HT-29 (cell line): ENCODE measurements around the gene C4BPA. TPM values are rescaled to one million over a fixed set of nuclear protein-coding genes. Genes with fewer than 3 reads are reported as not detected.
A peak's percentile ranks its signal among the peaks of the same experiment; 100 is the strongest.

Experiments
- DNase-seq: peaks from one replicate; pipeline ENCODE4 v3.0.0-alpha.2; 2015; ENCODE audit warnings: low spot score
- total RNA-seq: library from RNA; depleted of rRNA; stranded (reverse); fragments of >200 nt; shearing (Covaris generic); gene quantifications from 2 replicates; pipeline ENCODE4 v1.2.3, GENCODE V29; 2014

C4BPA gene
- total RNA-seq, 1 experiment from 2014 or later: 1.1 TPM

GRCh38 chr1:207115269-207115668, 11.2 kb downstream of the C4BPA start:
- DNase-seq: no peak

GRCh38 chr1:207124389-207124788, 20.4 kb downstream of the C4BPA start:
- no peak for DNase-seq

- no peak for DNase-seq
These were observed 24.4 kb downstream of the C4BPA start for GRCh38 chr1:207128336-207128921.

GRCh38 chr1:207129053-207129452, 25.0 kb downstream of the C4BPA start:
- no peak for DNase-seq

- no peak for DNase-seq
These were observed 26.4 kb downstream of the C4BPA start for GRCh38 chr1:207130252-207131036.

GRCh38 chr1:207131163-207131562, 27.1 kb downstream of the C4BPA start:
- no peak for DNase-seq

GRCh38 chr1:207134581-207134980, 30.5 kb downstream of the C4BPA start:
- no peak for DNase-seq

GRCh38 chr1:207139616-207140015, 35.6 kb downstream of the C4BPA start:
- DNase-seq: no peak

- no peak for DNase-seq
These were observed 36.5 kb downstream of the C4BPA start for GRCh38 chr1:207140536-207140935.

GRCh38 chr1:207145401-207146058, 41.5 kb downstream of the C4BPA start:
- no peak for DNase-seq

- DNase-seq: no peak
These were observed 47.9 kb downstream of the C4BPA start for GRCh38 chr1:207151920-207152319.

- no peak for DNase-seq
These were observed 48.9 kb downstream of the C4BPA start for GRCh38 chr1:207152792-207153468.

- no peak for DNase-seq
These were observed 51.0 kb downstream of the C4BPA start for GRCh38 chr1:207155028-207155427.

GRCh38 chr1:207156095-207156494, 52.1 kb downstream of the C4BPA start:
- DNase-seq: no peak

GRCh38 chr1:207156826-207157225, 52.8 kb downstream of the C4BPA start:
- DNase-seq: no peak

GRCh38 chr1:207164086-207164485, 60.1 kb downstream of the C4BPA start:
- no peak for DNase-seq

- peak; percentile 16 for DNase-seq
These were observed 68.3 kb downstream of the C4BPA start for GRCh38 chr1:207172321-207172720.

- peak; percentile 18 for DNase-seq
These were observed 68.9 kb downstream of the C4BPA start for GRCh38 chr1:207172885-207173284.

GRCh38 chr1:207173396-207173795, 69.4 kb downstream of the C4BPA start:
- DNase-seq: no peak

GRCh38 chr1:207174913-207175312, 70.9 kb downstream of the C4BPA start:
- no peak for DNase-seq

- no peak for DNase-seq
These were observed 75.0 kb downstream of the C4BPA start for GRCh38 chr1:207179036-207179435.

GRCh38 chr1:207181847-207182246, 77.8 kb downstream of the C4BPA start:
- DNase-seq: peak; percentile 39
